Measurements from ENCODE around the gene NUDT7.

NUDT7 gene

DNA sequence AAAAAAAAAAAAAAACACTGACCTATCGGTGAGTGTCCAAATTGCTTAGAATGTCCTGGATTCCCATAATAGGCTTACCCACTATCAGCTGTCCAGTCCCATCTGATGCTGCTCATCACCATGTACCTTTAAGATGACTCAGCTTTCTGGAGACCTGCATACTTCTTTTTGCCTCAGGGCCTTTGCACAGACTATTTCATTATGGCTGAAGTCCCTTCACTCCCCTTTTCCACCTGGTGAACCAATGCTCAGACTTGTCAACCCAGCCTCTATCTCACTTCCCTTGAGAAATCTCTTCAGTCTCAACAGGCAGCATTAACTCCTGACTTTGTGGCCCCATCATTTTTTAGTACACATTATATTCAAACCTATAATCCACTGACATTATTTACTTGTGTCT lies 29.7 kb upstream of the NUDT7 start:
- H3K4me3 ChIP-seq (ENCODE audit: control insufficient read depth in 1 of 7, extremely low read depth in 1 of 7, insufficient read depth in 4 of 7, low read depth in 2 of 7, low read length in 6 of 7): no peak overlapping the region
- H3K4me1 ChIP-seq (ENCODE audit: control extremely low read depth in 1 of 4, control insufficient read depth in 4 of 4, insufficient read depth in 4 of 4, low read length in 3 of 4): no peaks in the 10 kb centered on the region
- no peaks in the 10 kb centered on the region for H3K36me3 ChIP-seq (ENCODE audit: control insufficient read depth in 4 of 4, insufficient read depth in 4 of 4, low read length in 3 of 4)
- DNase-seq: no peak
- H3K27ac ChIP-seq (ENCODE audit: insufficient read depth in 1 of 2, low read depth in 1 of 2, low read length in 2 of 2, poor library complexity in 1 of 2, severe bottlenecking in 2 of 2): no peak overlapping the region
- CTCF ChIA-PET: interaction anchor here (0.6 kb wide), 1 partner anchor 267 kb away, joined by 3 read pairs; no protein-coding TSS in a partner anchor
- peaks cover 0 to 5% (median 0%) of the 10 kb centered on the region in 5 experiments for H3K27me3 ChIP-seq (replicated peaks in 2 of 5; ENCODE audit: control insufficient read depth in 4 of 5, insufficient read depth in 5 of 5, low read length in 4 of 5)
- POLR2A ChIA-PET: no interaction called here
- no peaks in the 10 kb centered on the region for H3K9me3 ChIP-seq (ENCODE audit: control extremely low read depth in 1 of 5, control insufficient read depth in 4 of 5, insufficient read depth in 2 of 5, low read depth in 1 of 5, low read length in 4 of 5)
- whole genome bisulfite sequencing (ENCODE audit: insufficient coverage): 100% methylated on average over 1 of the region's 1 CpG

DNA sequence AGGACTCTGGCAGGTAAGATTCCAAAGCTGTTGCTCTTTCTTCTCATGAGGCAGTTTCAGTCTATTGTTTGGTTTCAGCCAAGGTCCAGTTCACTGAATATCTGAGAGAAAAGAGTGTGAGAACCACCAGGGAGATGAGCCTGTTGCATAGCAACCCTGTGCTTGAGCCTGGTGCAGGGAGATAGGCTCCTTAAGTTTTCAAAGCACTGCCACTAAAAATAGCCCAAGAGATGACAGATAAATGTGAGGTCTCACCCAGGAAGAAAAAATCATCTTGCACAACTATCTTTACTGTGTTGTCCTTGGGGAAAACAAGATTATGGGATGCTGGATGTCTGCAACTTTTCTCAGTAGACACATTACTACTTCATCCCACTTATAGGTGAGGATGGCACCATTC lies 26.2 kb upstream of the NUDT7 start:
- H3K27ac ChIP-seq (ENCODE audit: insufficient read depth in 1 of 2, low read depth in 1 of 2, low read length in 2 of 2, poor library complexity in 1 of 2, severe bottlenecking in 2 of 2): no peak overlapping the region
- no peak overlapping the region for H3K4me3 ChIP-seq (ENCODE audit: control insufficient read depth in 1 of 7, extremely low read depth in 1 of 7, insufficient read depth in 4 of 7, low read depth in 2 of 7, low read length in 6 of 7)
- peaks cover 0 to 4% (median 0%) of the 10 kb centered on the region in 5 experiments for H3K27me3 ChIP-seq (replicated peaks in 2 of 5; ENCODE audit: control insufficient read depth in 4 of 5, insufficient read depth in 5 of 5, low read length in 4 of 5)
- H3K36me3 ChIP-seq (ENCODE audit: control insufficient read depth in 4 of 4, insufficient read depth in 4 of 4, low read length in 3 of 4): no peaks in the 10 kb centered on the region
- no peaks in the 10 kb centered on the region for H3K4me1 ChIP-seq (ENCODE audit: control extremely low read depth in 1 of 4, control insufficient read depth in 4 of 4, insufficient read depth in 4 of 4, low read length in 3 of 4)
- DNase-seq: no peak
- ChIA-PET POLR2A (no interaction called here), CTCF (no interaction called here)
- H3K9me3 ChIP-seq (ENCODE audit: control extremely low read depth in 1 of 5, control insufficient read depth in 4 of 5, insufficient read depth in 2 of 5, low read depth in 1 of 5, low read length in 4 of 5): no peaks in the 10 kb centered on the region

DNA sequence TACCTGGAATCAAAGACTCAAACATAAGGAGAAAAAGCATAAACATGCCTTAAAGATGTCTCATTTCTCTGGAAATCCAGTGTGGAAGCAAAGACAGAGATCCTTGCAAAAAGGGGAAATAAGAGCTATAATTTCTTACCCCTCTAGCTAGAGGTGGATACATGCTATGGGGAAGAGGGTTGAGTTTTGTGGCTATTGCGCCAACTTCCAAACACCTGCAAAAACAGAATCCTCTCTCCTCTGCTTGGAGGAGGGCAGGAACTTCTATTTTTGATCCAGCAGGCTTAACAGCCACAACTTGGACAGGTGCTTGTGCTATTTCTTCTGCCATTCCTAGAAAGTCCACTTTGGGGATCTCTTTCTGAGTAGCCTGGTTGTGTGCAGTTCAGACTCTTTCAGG lies 21.5 kb upstream of the NUDT7 start:
- no peak for DNase-seq
- peaks cover 0 to 6% (median 3%) of the 10 kb centered on the region in 5 experiments for H3K27me3 ChIP-seq (replicated peaks in 2 of 5; ENCODE audit: control insufficient read depth in 4 of 5, insufficient read depth in 5 of 5, low read length in 4 of 5)
- H3K4me3 ChIP-seq (ENCODE audit: control insufficient read depth in 1 of 7, extremely low read depth in 1 of 7, insufficient read depth in 4 of 7, low read depth in 2 of 7, low read length in 6 of 7): no peak overlapping the region
- CTCF ChIA-PET: no interaction called here
- POLR2A ChIA-PET: no interaction called here
- no peaks in the 10 kb centered on the region for H3K4me1 ChIP-seq (ENCODE audit: control extremely low read depth in 1 of 4, control insufficient read depth in 4 of 4, insufficient read depth in 4 of 4, low read length in 3 of 4)
- H3K9me3 ChIP-seq (ENCODE audit: control extremely low read depth in 1 of 5, control insufficient read depth in 4 of 5, insufficient read depth in 2 of 5, low read depth in 1 of 5, low read length in 4 of 5): peaks cover 0 to 6% (median 4%) of the 10 kb centered on the region in 5 experiments
- H3K36me3 ChIP-seq (ENCODE audit: control insufficient read depth in 4 of 4, insufficient read depth in 4 of 4, low read length in 3 of 4): no peaks in the 10 kb centered on the region
- no peak overlapping the region for H3K27ac ChIP-seq (ENCODE audit: insufficient read depth in 1 of 2, low read depth in 1 of 2, low read length in 2 of 2, poor library complexity in 1 of 2, severe bottlenecking in 2 of 2)
- no CpG with 5 or more reads among the region's 1 CpG for WGBS (ENCODE audit: insufficient coverage)

DNA sequence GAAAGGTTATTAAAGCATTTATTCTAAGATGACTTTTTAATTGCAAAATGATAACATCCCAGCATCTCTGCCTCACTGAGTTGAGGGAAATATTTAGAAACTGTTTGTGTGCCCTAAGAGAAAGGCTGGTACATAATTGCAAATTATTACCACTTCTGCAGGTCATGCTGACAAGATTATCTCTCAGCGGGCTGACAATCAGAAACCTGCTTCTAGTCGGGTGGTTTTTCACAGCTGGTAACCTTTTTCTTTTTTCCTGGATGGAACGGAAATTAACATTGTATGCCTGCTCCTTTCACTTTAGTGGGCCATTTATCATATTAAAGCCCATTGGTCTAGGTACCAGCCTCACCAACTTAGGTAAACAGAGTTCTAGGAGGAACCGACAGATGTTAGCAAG lies 17.0 kb upstream of the NUDT7 start:
- Histone ChIP-seq H3K27ac (ENCODE audit: insufficient read depth in 1 of 2, low read depth in 1 of 2, low read length in 2 of 2, poor library complexity in 1 of 2, severe bottlenecking in 2 of 2) (no peak overlapping the region), H3K9me3 (ENCODE audit: control extremely low read depth in 1 of 5, control insufficient read depth in 4 of 5, insufficient read depth in 2 of 5, low read depth in 1 of 5, low read length in 4 of 5) (peaks cover 0 to 6% (median 4%) of the 10 kb centered on the region in 5 experiments), H3K4me3 (ENCODE audit: control insufficient read depth in 1 of 7, extremely low read depth in 1 of 7, insufficient read depth in 4 of 7, low read depth in 2 of 7, low read length in 6 of 7) (no peak overlapping the region), H3K36me3 (ENCODE audit: control insufficient read depth in 4 of 4, insufficient read depth in 4 of 4, low read length in 3 of 4) (no peaks in the 10 kb centered on the region), H3K27me3 (replicated peaks in 2 of 5; ENCODE audit: control insufficient read depth in 4 of 5, insufficient read depth in 5 of 5, low read length in 4 of 5) (peaks cover 0 to 6% (median 3%) of the 10 kb centered on the region in 5 experiments), H3K4me1 (ENCODE audit: control extremely low read depth in 1 of 4, control insufficient read depth in 4 of 4, insufficient read depth in 4 of 4, low read length in 3 of 4) (no peaks in the 10 kb centered on the region)
- 87% methylated on average over 3 of the region's 4 CpGs for WGBS (ENCODE audit: insufficient coverage)
- ChIA-PET CTCF (no interaction called here), POLR2A (no interaction called here)
- DNase-seq: no peak

DNA sequence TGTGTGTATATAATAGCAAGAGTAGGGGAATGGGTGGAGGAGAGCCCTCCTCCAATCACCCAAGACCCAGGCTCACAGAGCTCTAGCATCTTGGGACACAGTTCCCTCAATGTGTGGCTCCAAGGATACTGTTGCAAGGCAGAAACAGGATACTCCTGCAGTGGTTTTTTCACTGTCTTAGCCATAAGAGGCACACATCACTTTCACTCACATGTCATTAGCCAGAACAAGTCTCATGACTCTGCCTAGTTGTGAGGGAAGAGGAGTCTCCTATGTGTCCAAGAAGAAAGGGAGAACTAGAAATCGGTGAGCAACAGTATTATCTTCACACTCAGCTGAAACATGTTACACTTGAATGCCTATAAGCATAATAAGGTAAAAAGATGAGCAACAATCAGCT lies 11.1 kb upstream of the NUDT7 start:
- POLR2A ChIA-PET: no interaction called here
- WGBS (ENCODE audit: insufficient coverage): no CpG with 5 or more reads among the region's 1 CpG
- Histone ChIP-seq H3K27me3 (replicated peaks in 2 of 5; ENCODE audit: control insufficient read depth in 4 of 5, insufficient read depth in 5 of 5, low read length in 4 of 5) (peaks cover 0 to 2% (median 0%) of the 10 kb centered on the region in 5 experiments), H3K36me3 (ENCODE audit: control insufficient read depth in 4 of 4, insufficient read depth in 4 of 4, low read length in 3 of 4) (no peaks in the 10 kb centered on the region), H3K9me3 (ENCODE audit: control extremely low read depth in 1 of 5, control insufficient read depth in 4 of 5, insufficient read depth in 2 of 5, low read depth in 1 of 5, low read length in 4 of 5) (peaks cover 0 to 14% (median 3%) of the 10 kb centered on the region in 5 experiments), H3K4me3 (ENCODE audit: control insufficient read depth in 1 of 7, extremely low read depth in 1 of 7, insufficient read depth in 4 of 7, low read depth in 2 of 7, low read length in 6 of 7) (no peak overlapping the region), H3K4me1 (ENCODE audit: control extremely low read depth in 1 of 4, control insufficient read depth in 4 of 4, insufficient read depth in 4 of 4, low read length in 3 of 4) (no peaks in the 10 kb centered on the region), H3K27ac (ENCODE audit: insufficient read depth in 1 of 2, low read depth in 1 of 2, low read length in 2 of 2, poor library complexity in 1 of 2, severe bottlenecking in 2 of 2) (no peak overlapping the region)
- no peak for DNase-seq
- CTCF ChIA-PET: no interaction called here

DNA sequence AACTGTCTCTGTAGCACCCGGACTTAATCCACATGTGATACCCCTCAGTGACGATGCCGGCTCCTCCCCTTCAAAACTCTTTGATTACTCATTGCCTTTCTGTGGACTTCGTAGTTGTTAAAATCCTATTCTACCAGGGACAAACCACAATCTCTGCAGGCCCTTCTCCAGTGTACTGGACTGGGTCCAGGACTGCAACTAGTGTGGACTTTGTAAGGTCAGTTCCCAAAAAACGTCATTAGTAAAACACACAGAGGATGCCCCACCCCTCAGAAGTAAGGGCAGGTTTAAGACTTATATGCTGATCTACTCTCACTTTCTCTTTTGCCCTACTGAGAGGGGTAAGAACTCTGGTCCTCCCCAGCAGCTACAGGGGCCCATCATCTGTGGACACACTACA lies 10.5 kb upstream of the NUDT7 start:
- peaks cover 0 to 2% (median 0%) of the 10 kb centered on the region in 5 experiments for H3K27me3 ChIP-seq (replicated peaks in 2 of 5; ENCODE audit: control insufficient read depth in 4 of 5, insufficient read depth in 5 of 5, low read length in 4 of 5)
- no peaks in the 10 kb centered on the region for H3K4me1 ChIP-seq (ENCODE audit: control extremely low read depth in 1 of 4, control insufficient read depth in 4 of 4, insufficient read depth in 4 of 4, low read length in 3 of 4)
- WGBS (ENCODE audit: insufficient coverage): 84% methylated on average over 4 of the region's 5 CpGs
- ChIA-PET CTCF (no interaction called here), POLR2A (no interaction called here)
- no peaks in the 10 kb centered on the region for H3K36me3 ChIP-seq (ENCODE audit: control insufficient read depth in 4 of 4, insufficient read depth in 4 of 4, low read length in 3 of 4)
- H3K4me3 ChIP-seq (ENCODE audit: control insufficient read depth in 1 of 7, extremely low read depth in 1 of 7, insufficient read depth in 4 of 7, low read depth in 2 of 7, low read length in 6 of 7): no peak overlapping the region
- H3K27ac ChIP-seq (ENCODE audit: insufficient read depth in 1 of 2, low read depth in 1 of 2, low read length in 2 of 2, poor library complexity in 1 of 2, severe bottlenecking in 2 of 2): no peak overlapping the region
- H3K9me3 ChIP-seq (ENCODE audit: control extremely low read depth in 1 of 5, control insufficient read depth in 4 of 5, insufficient read depth in 2 of 5, low read depth in 1 of 5, low read length in 4 of 5): peaks cover 0 to 14% (median 3%) of the 10 kb centered on the region in 5 experiments
- no peak for DNase-seq

DNA sequence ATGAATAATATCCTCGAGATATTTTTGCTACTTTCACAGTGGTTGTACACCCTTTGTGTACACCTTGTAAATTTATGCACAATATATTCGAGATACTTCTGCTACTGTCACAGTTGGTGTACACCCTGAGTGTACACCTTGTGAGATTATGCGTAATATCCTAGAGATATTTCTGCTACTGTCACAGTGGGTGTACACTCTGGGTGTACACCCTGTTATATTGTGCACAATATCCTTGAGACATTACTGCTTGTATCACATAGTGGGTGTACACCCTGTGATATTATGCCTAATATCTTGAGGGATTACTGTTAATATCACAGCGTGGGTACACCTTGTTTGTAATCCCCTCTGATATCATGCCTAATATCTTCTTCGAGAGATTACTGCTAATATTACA lies 7.2 kb upstream of the NUDT7 start:
- H3K4me1 ChIP-seq (ENCODE audit: control extremely low read depth in 1 of 4, control insufficient read depth in 4 of 4, insufficient read depth in 4 of 4, low read length in 3 of 4): no peaks in the 10 kb centered on the region
- ChIA-PET CTCF (no interaction called here), POLR2A (no interaction called here)
- no peak for DNase-seq
- 92% methylated on average over 3 of the region's 5 CpGs for WGBS (ENCODE audit: insufficient coverage)
- H3K36me3 ChIP-seq (ENCODE audit: control insufficient read depth in 4 of 4, insufficient read depth in 4 of 4, low read length in 3 of 4): no peaks in the 10 kb centered on the region
- peaks cover 0 to 14% (median 0%) of the 10 kb centered on the region in 5 experiments for H3K9me3 ChIP-seq (ENCODE audit: control extremely low read depth in 1 of 5, control insufficient read depth in 4 of 5, insufficient read depth in 2 of 5, low read depth in 1 of 5, low read length in 4 of 5)
- H3K27ac ChIP-seq (ENCODE audit: insufficient read depth in 1 of 2, low read depth in 1 of 2, low read length in 2 of 2, poor library complexity in 1 of 2, severe bottlenecking in 2 of 2): no peak overlapping the region
- peaks cover 0 to 2% (median 0%) of the 10 kb centered on the region in 5 experiments for H3K27me3 ChIP-seq (replicated peaks in 2 of 5; ENCODE audit: control insufficient read depth in 4 of 5, insufficient read depth in 5 of 5, low read length in 4 of 5)
- no peak overlapping the region for H3K4me3 ChIP-seq (ENCODE audit: control insufficient read depth in 1 of 7, extremely low read depth in 1 of 7, insufficient read depth in 4 of 7, low read depth in 2 of 7, low read length in 6 of 7)

Data from common myeloid progenitor, CD34-positive (primary cell).